ENCODE measurements around the gene CMC1. TPM values are rescaled to one million over a fixed set of nuclear protein-coding genes. Genes with fewer than 3 reads are reported as not detected.
"Not testable (repeated sequence)": the region's sequence is repeated elsewhere in the genome, so short reads cannot be mapped to it uniquely, and the experiment has no call there.

CMC1 gene
- total RNA-seq, 1 donor from 2014 or later = 29.5 TPM

GRCh38 chr3:28253040-28253715, 11.8 kb downstream of the CMC1 start:
- Mint-ChIP-seq H3K4me1 (ENCODE audit: low read depth) (peaks cover 33% of the 10 kb centered on the region), H3K27ac (no peak overlapping the region), H3K27me3 (ENCODE audit: insufficient read depth) (peaks cover 2% of the 10 kb centered on the region), H3K4me3 (no peak overlapping the region), H3K36me3 (ENCODE audit: low read depth) (peaks cover 22% of the 10 kb centered on the region), H3K9me3 (no peaks in the 10 kb centered on the region)
- no peak for DNase-seq (ENCODE audit: low spot score)
- intact Hi-C loops (cut with micrococcal nuclease) = no loop called here

GRCh38 chr3:28262001-28262400, 20.6 kb downstream of the CMC1 start:
- H3K27ac Mint-ChIP-seq = no peak overlapping the region
- peaks cover 15% of the 10 kb centered on the region for H3K36me3 Mint-ChIP-seq (ENCODE audit: low read depth)
- H3K9me3 Mint-ChIP-seq = no peaks in the 10 kb centered on the region
- intact Hi-C loops (cut with micrococcal nuclease) = no loop called here
- no peak for DNase-seq (ENCODE audit: low spot score)
- H3K27me3 Mint-ChIP-seq (ENCODE audit: insufficient read depth) = no peaks in the 10 kb centered on the region
- H3K4me3 Mint-ChIP-seq = no peak overlapping the region
- no peaks in the 10 kb centered on the region for H3K4me1 Mint-ChIP-seq (ENCODE audit: low read depth)

- Mint-ChIP-seq H3K4me1 (ENCODE audit: low read depth) (no peaks in the 10 kb centered on the region), H3K27ac (no peak overlapping the region), H3K27me3 (ENCODE audit: insufficient read depth) (no peaks in the 10 kb centered on the region), H3K36me3 (ENCODE audit: low read depth) (peaks cover 25% of the 10 kb centered on the region), H3K9me3 (peaks cover 9% of the 10 kb centered on the region), H3K4me3 (no peak overlapping the region)
- no peak for DNase-seq (ENCODE audit: low spot score)
- intact Hi-C loops (cut with micrococcal nuclease) = no loop called here
Measured at GRCh38 chr3:28265641-28266040, 24.2 kb downstream of the CMC1 start.

GRCh38 chr3:28267984-28268849, 26.8 kb downstream of the CMC1 start:
- Mint-ChIP-seq H3K27ac (no peak overlapping the region), H3K4me3 (no peak overlapping the region), H3K27me3 (ENCODE audit: insufficient read depth) (no peaks in the 10 kb centered on the region), H3K4me1 (ENCODE audit: low read depth) (peaks cover 10% of the 10 kb centered on the region), H3K9me3 (peaks cover 24% of the 10 kb centered on the region), H3K36me3 (ENCODE audit: low read depth) (peaks cover 39% of the 10 kb centered on the region)
- intact Hi-C loops (cut with micrococcal nuclease) = no loop called here
- no peak for DNase-seq (ENCODE audit: low spot score)

GRCh38 chr3:28268989-28269388, 27.6 kb downstream of the CMC1 start:
- no peak overlapping the region for H3K27ac Mint-ChIP-seq
- H3K4me1 Mint-ChIP-seq (ENCODE audit: low read depth) = peaks cover 10% of the 10 kb centered on the region

GRCh38 chr3:28269884-28270283, 28.5 kb downstream of the CMC1 start:
- intact Hi-C loops (cut with micrococcal nuclease); H3K4me3 Mint-ChIP-seq; H3K27ac Mint-ChIP-seq; H3K4me1 Mint-ChIP-seq (ENCODE audit: low read depth); H3K27me3 Mint-ChIP-seq (ENCODE audit: insufficient read depth); DNase-seq (ENCODE audit: low spot score): not testable (repeated sequence)
- peaks cover 44% of the 10 kb centered on the region for H3K36me3 Mint-ChIP-seq (ENCODE audit: low read depth)
- peaks cover 38% of the 10 kb centered on the region for H3K9me3 Mint-ChIP-seq

More at GRCh38 chr3:28268989-28269388, 27.6 kb downstream of the CMC1 start:
- Mint-ChIP-seq H3K4me3 (no peak overlapping the region), H3K36me3 (ENCODE audit: low read depth) (peaks cover 40% of the 10 kb centered on the region), H3K27me3 (ENCODE audit: insufficient read depth) (no peaks in the 10 kb centered on the region), H3K9me3 (peaks cover 32% of the 10 kb centered on the region)
- intact Hi-C loops (cut with micrococcal nuclease) = no loop called here
- no peak for DNase-seq (ENCODE audit: low spot score)

- no peak overlapping the region for H3K4me3 Mint-ChIP-seq
Measured at GRCh38 chr3:28273837-28274236, 32.4 kb downstream of the CMC1 start.

GRCh38 chr3:28278918-28279317, 37.5 kb downstream of the CMC1 start:
- no peaks in the 10 kb centered on the region for H3K27me3 Mint-ChIP-seq (ENCODE audit: insufficient read depth)
- intact Hi-C loops (cut with micrococcal nuclease) = no loop called here
- H3K4me1 Mint-ChIP-seq (ENCODE audit: low read depth) = no peaks in the 10 kb centered on the region
- no peak for DNase-seq (ENCODE audit: low spot score)
- H3K27ac Mint-ChIP-seq = no peak overlapping the region
- H3K36me3 Mint-ChIP-seq (ENCODE audit: low read depth) = peaks cover 17% of the 10 kb centered on the region
- no peak overlapping the region for H3K4me3 Mint-ChIP-seq
- peaks cover 8% of the 10 kb centered on the region for H3K9me3 Mint-ChIP-seq

More at GRCh38 chr3:28273837-28274236, 32.4 kb downstream of the CMC1 start:
- Mint-ChIP-seq H3K36me3 (ENCODE audit: low read depth) (peaks cover 54% of the 10 kb centered on the region), H3K27ac (no peak overlapping the region), H3K9me3 (peaks cover 40% of the 10 kb centered on the region), H3K27me3 (ENCODE audit: insufficient read depth) (no peaks in the 10 kb centered on the region), H3K4me1 (ENCODE audit: low read depth) (peaks cover 10% of the 10 kb centered on the region)
- no peak for DNase-seq (ENCODE audit: low spot score)
- intact Hi-C loops (cut with micrococcal nuclease) = no loop called here

GRCh38 chr3:28279770-28280169, 38.4 kb downstream of the CMC1 start:
- no peak for DNase-seq (ENCODE audit: low spot score)
- no peak overlapping the region for H3K4me3 Mint-ChIP-seq
- no peaks in the 10 kb centered on the region for H3K27me3 Mint-ChIP-seq (ENCODE audit: insufficient read depth)
- H3K9me3 Mint-ChIP-seq = peaks cover 2% of the 10 kb centered on the region
- no peak overlapping the region for H3K27ac Mint-ChIP-seq
- H3K4me1 Mint-ChIP-seq (ENCODE audit: low read depth) = peaks cover 1% of the 10 kb centered on the region
- H3K36me3 Mint-ChIP-seq (ENCODE audit: low read depth) = peaks cover 12% of the 10 kb centered on the region
- intact Hi-C loops (cut with micrococcal nuclease) = no loop called here

GRCh38 chr3:28280781-28281180, 39.4 kb downstream of the CMC1 start:
- intact Hi-C loops (cut with micrococcal nuclease) = no loop called here
- peaks cover 6% of the 10 kb centered on the region for H3K36me3 Mint-ChIP-seq (ENCODE audit: low read depth)
- H3K4me3 Mint-ChIP-seq = no peak overlapping the region
- H3K27ac Mint-ChIP-seq = no peak overlapping the region
- DNase-seq (ENCODE audit: low spot score) = no peak
- H3K9me3 Mint-ChIP-seq = no peaks in the 10 kb centered on the region
- peaks cover 6% of the 10 kb centered on the region for H3K4me1 Mint-ChIP-seq (ENCODE audit: low read depth)
- no peaks in the 10 kb centered on the region for H3K27me3 Mint-ChIP-seq (ENCODE audit: insufficient read depth)

- Mint-ChIP-seq H3K36me3 (ENCODE audit: low read depth) (peaks cover 7% of the 10 kb centered on the region), H3K4me1 (ENCODE audit: low read depth) (peaks cover 23% of the 10 kb centered on the region), H3K27ac (no peak overlapping the region), H3K27me3 (ENCODE audit: insufficient read depth) (no peaks in the 10 kb centered on the region), H3K9me3 (no peaks in the 10 kb centered on the region), H3K4me3 (no peak overlapping the region)
- intact Hi-C loops (cut with micrococcal nuclease) = loop anchor here (1.0 to 2.0 kb wide), 3 partner anchors 46 to 574 kb away; partner anchors contain the start of gene CMC1
- no peak for DNase-seq (ENCODE audit: low spot score)
Measured at GRCh38 chr3:28286595-28286994, 45.2 kb downstream of the CMC1 start.

- DNase-seq (ENCODE audit: low spot score) = no peak
- Mint-ChIP-seq H3K4me3 (no peak overlapping the region), H3K27me3 (ENCODE audit: insufficient read depth) (no peaks in the 10 kb centered on the region), H3K9me3 (no peaks in the 10 kb centered on the region), H3K4me1 (ENCODE audit: low read depth) (peaks cover 25% of the 10 kb centered on the region), H3K36me3 (ENCODE audit: low read depth) (peaks cover 9% of the 10 kb centered on the region), H3K27ac (no peak overlapping the region)
- intact Hi-C loops (cut with micrococcal nuclease) = loop anchor here (2.0 kb wide), 1 partner anchor 46 kb away; the partner anchor contains the start of gene CMC1
Measured at GRCh38 chr3:28287046-28287445, 45.6 kb downstream of the CMC1 start.

GRCh38 chr3:28290863-28291300, 49.5 kb downstream of the CMC1 start:
- H3K27me3 Mint-ChIP-seq (ENCODE audit: insufficient read depth) = no peaks in the 10 kb centered on the region

More at GRCh38 chr3:28290863-28291300, 49.5 kb downstream of the CMC1 start:
- Mint-ChIP-seq H3K4me1 (ENCODE audit: low read depth) (peaks cover 37% of the 10 kb centered on the region), H3K4me3 (no peak overlapping the region), H3K9me3 (no peaks in the 10 kb centered on the region), H3K27ac (no peak overlapping the region), H3K36me3 (ENCODE audit: low read depth) (peaks cover 12% of the 10 kb centered on the region)
- DNase-seq (ENCODE audit: low spot score) = no peak
- intact Hi-C loops (cut with micrococcal nuclease) = no loop called here
